ENCODE results near the gene DENND1A. TPM values are rescaled to one million over a fixed set of nuclear protein-coding genes. Genes with fewer than 3 reads are reported as not detected.

The DENND1A gene
- total RNA-seq, 1 donor from 2014 or later, result 48.1 TPM

GRCh38 chr9:123368536-123369153 lies 561.3 kb downstream of the DENND1A start:
- no peaks in the 10 kb centered on the region for H3K9me3 Mint-ChIP-seq
- Histone ChIP-seq H3K4me3 (no peak overlapping the region), H3K9me3 (ENCODE audit: low read depth) (no peaks in the 10 kb centered on the region), H4K20me1 (ENCODE audit: low read depth) (peaks cover 69% of the 10 kb centered on the region), H3K27ac (no peak overlapping the region), H3K4me1 (peaks cover 13% of the 10 kb centered on the region), H3K9ac (no peak overlapping the region), H3K36me3 (no peaks in the 10 kb centered on the region), H3K4me2 (no peak overlapping the region), H3K79me2 (ENCODE audit: low read depth) (peaks cover 13% of the 10 kb centered on the region), H3F3A (ENCODE audit: low read depth) (peaks cover 17% of the 10 kb centered on the region), H3K27me3 (peaks cover 13% of the 10 kb centered on the region), H2AFZ (replicated peaks) (no peak overlapping the region)
- H3K4me3 Mint-ChIP-seq, result no peak overlapping the region
- H3K4me1 Mint-ChIP-seq, result peaks cover 37% of the 10 kb centered on the region
- TF ChIP-seq EZH2 (IDR thresholded peaks at IDR 0.05), result no peak
- no peak for TF ChIP-seq EZH2phosphoT487 (IDR thresholded peaks at IDR 0.05)
- TF ChIP-seq CTCF (IDR thresholded peaks at IDR 0.05), result no peak
- peaks cover 35% of the 10 kb centered on the region for H3K36me3 Mint-ChIP-seq
- H3K27ac Mint-ChIP-seq, result peak overlapping the region; percentile 82
- H3K27me3 Mint-ChIP-seq (ENCODE audit: insufficient read depth, low read depth), result peaks cover 5% of the 10 kb centered on the region
- DNase-seq (ENCODE audit: low spot score), result no peak

GRCh38 chr9:123368023-123368422 lies 561.9 kb downstream of the DENND1A start:
- Mint-ChIP-seq H3K4me1 (peaks cover 43% of the 10 kb centered on the region), H3K27me3 (ENCODE audit: insufficient read depth, low read depth) (peaks cover 5% of the 10 kb centered on the region), H3K36me3 (peaks cover 39% of the 10 kb centered on the region), H3K27ac (peak overlapping the region; percentile 59), H3K4me3 (no peak overlapping the region), H3K9me3 (no peaks in the 10 kb centered on the region)
- no peak overlapping the region for H3K4me2 ChIP-seq
- peaks cover 75% of the 10 kb centered on the region for H4K20me1 ChIP-seq (ENCODE audit: low read depth)
- H3F3A ChIP-seq (ENCODE audit: low read depth), result peaks cover 18% of the 10 kb centered on the region
- H3K36me3 ChIP-seq, result no peaks in the 10 kb centered on the region
- no peak for DNase-seq (ENCODE audit: low spot score)
- H2AFZ ChIP-seq (replicated peaks), result no peak overlapping the region
- H3K27ac ChIP-seq, result no peak overlapping the region
- TF ChIP-seq EZH2phosphoT487 (IDR thresholded peaks at IDR 0.05), result no peak
- TF ChIP-seq EZH2 (IDR thresholded peaks at IDR 0.05), result no peak
- no peak for TF ChIP-seq CTCF (IDR thresholded peaks at IDR 0.05)
- no peak overlapping the region for H3K4me3 ChIP-seq
- no peak overlapping the region for H3K9ac ChIP-seq
- peaks cover 10% of the 10 kb centered on the region for H3K27me3 ChIP-seq
- no peaks in the 10 kb centered on the region for H3K9me3 ChIP-seq (ENCODE audit: low read depth)
- peaks cover 19% of the 10 kb centered on the region for H3K79me2 ChIP-seq (ENCODE audit: low read depth)
- H3K4me1 ChIP-seq, result peaks cover 15% of the 10 kb centered on the region

GRCh38 chr9:123365881-123366528 lies 563.9 kb downstream of the DENND1A start:
- no peaks in the 10 kb centered on the region for H3K9me3 Mint-ChIP-seq
- TF ChIP-seq EZH2 (IDR thresholded peaks at IDR 0.05), result no peak
- TF ChIP-seq EZH2phosphoT487 (IDR thresholded peaks at IDR 0.05), result no peak
- H3K27ac ChIP-seq, result no peak overlapping the region
- H3F3A ChIP-seq (ENCODE audit: low read depth), result peaks cover 15% of the 10 kb centered on the region
- H4K20me1 ChIP-seq (ENCODE audit: low read depth), result peaks cover 75% of the 10 kb centered on the region
- peaks cover 51% of the 10 kb centered on the region for H3K4me1 Mint-ChIP-seq
- H3K27ac Mint-ChIP-seq, result no peak overlapping the region
- no peaks in the 10 kb centered on the region for H3K27me3 ChIP-seq
- peaks cover 32% of the 10 kb centered on the region for H3K4me1 ChIP-seq
- no peak overlapping the region for H3K4me3 ChIP-seq
- peaks cover 29% of the 10 kb centered on the region for H3K36me3 Mint-ChIP-seq
- peaks cover 9% of the 10 kb centered on the region for H3K27me3 Mint-ChIP-seq (ENCODE audit: insufficient read depth, low read depth)
- no peak overlapping the region for H2AFZ ChIP-seq (replicated peaks)
- H3K9me3 ChIP-seq (ENCODE audit: low read depth), result no peaks in the 10 kb centered on the region
- H3K4me3 Mint-ChIP-seq, result no peak overlapping the region
- no peak overlapping the region for H3K9ac ChIP-seq
- peaks cover 39% of the 10 kb centered on the region for H3K79me2 ChIP-seq (ENCODE audit: low read depth)
- no peak overlapping the region for H3K4me2 ChIP-seq
- no peak for DNase-seq (ENCODE audit: low spot score)
- H3K36me3 ChIP-seq, result no peaks in the 10 kb centered on the region
